CD14-positive monocyte (primary cell): Measurements from ENCODE around the gene CDC42EP2. TPM values are rescaled to one million over a fixed set of nuclear protein-coding genes. Genes with fewer than 3 reads are reported as not detected.

ENCODE experiments used
- DNase-seq, 3 donors: peaks; one replicate each; pipeline ENCODE4 v3.0.0-alpha.2; 2011 to 2022
- H2AFZ ChIP-seq: 2 replicates; pipeline ENCODE4 v1.6.0; 2012; ENCODE audit warnings: mild to moderate bottlenecking, low read depth, low read length, inconsistent platforms; ENCODE audit not compliant: insufficient read depth, poor library complexity, severe bottlenecking
- H3K27ac ChIP-seq, 2 donors: 1 replicate in 1 of 2; 2 replicates in 1 of 2; pipeline ENCODE4 v1.5.1; 2012 to 2013; ENCODE audit warnings: low read length in 2 of 2, control low read depth in 1 of 2, inconsistent platforms in 1 of 2, low read depth in 1 of 2, mild to moderate bottlenecking in 1 of 2
- H3K27me3 ChIP-seq, 2 donors: one replicate each; pipeline versions ENCODE4 v1.6.0 to v1.6.1; 2011 to 2013; ENCODE audit warnings: low read length in 2 of 2; ENCODE audit not compliant: control insufficient read depth in 2 of 2, insufficient read depth in 2 of 2
- H3K36me3 ChIP-seq, 2 donors: replicated peaks in 1 of 2; 1 replicate in 1 of 2; 2 replicates in 1 of 2; pipeline versions ENCODE4 v1.5.1 to v1.6.1; 2012 to 2013; ENCODE audit warnings: low read length in 2 of 2, control low read depth in 1 of 2, inconsistent platforms in 1 of 2, mild to moderate bottlenecking in 1 of 2; ENCODE audit not compliant: insufficient read depth in 2 of 2, control insufficient read depth in 1 of 2
- H3K4me1 ChIP-seq, 2 donors: 1 replicate in 1 of 2; 2 replicates in 1 of 2; pipeline versions ENCODE4 v1.5.1 to v1.6.1; 2012 to 2013; ENCODE audit warnings: low read length in 2 of 2, control low read depth in 1 of 2, inconsistent platforms in 1 of 2, mild to moderate bottlenecking in 1 of 2, moderate library complexity in 1 of 2; ENCODE audit not compliant: insufficient read depth in 2 of 2, control insufficient read depth in 1 of 2
- H3K4me2 ChIP-seq: replicated peaks from 2 replicates; pipeline ENCODE3; 2012; ENCODE audit warnings: low read length, moderate library complexity, mild to moderate bottlenecking; ENCODE audit not compliant: poor library complexity, severe bottlenecking; ENCODE audit errors: extremely low read depth
- H3K4me3 ChIP-seq, 3 experiments: fragments of 200-600 bp in 1 of 3; sonication (generic) in 1 of 3; replicated peaks in 1 of 3; 1 replicate in 2 of 3; 2 replicates in 1 of 3; pipeline ENCODE4 v1.5.1; 2011 to 2013; ENCODE audit warnings: low read length in 3 of 3, mild to moderate bottlenecking in 3 of 3, control low read depth in 2 of 3, low read depth in 2 of 3, inconsistent platforms in 1 of 3, moderate library complexity in 1 of 3
- H3K79me2 ChIP-seq: 2 replicates; pipeline ENCODE4 v1.6.0; 2012; ENCODE audit warnings: mild to moderate bottlenecking, control low read depth, inconsistent platforms, low read length, moderate library complexity; ENCODE audit not compliant: insufficient read depth
- H3K9ac ChIP-seq: 2 replicates; pipeline ENCODE4 v1.6.0; 2017; ENCODE audit warnings: low read length, mild to moderate bottlenecking; ENCODE audit not compliant: insufficient read depth, poor library complexity, severe bottlenecking
- H3K9me3 ChIP-seq, 2 donors: replicated peaks in 1 of 2; 1 replicate in 1 of 2; 2 replicates in 1 of 2; pipeline versions ENCODE4 v1.5.1 to v1.6.1; 2012 to 2013; ENCODE audit warnings: low read length in 2 of 2, control low read depth in 1 of 2; ENCODE audit not compliant: control insufficient read depth in 1 of 2, insufficient read depth in 1 of 2
- H4K20me1 ChIP-seq: 2 replicates; pipeline ENCODE4 v1.6.0; 2012; ENCODE audit warnings: mild to moderate bottlenecking, low read length, control low read depth, moderate library complexity; ENCODE audit not compliant: insufficient read depth
- H3K27ac Mint-ChIP-seq, 7 donors: one replicate each; pipeline ENCODE4 v1.8.0; 2020; ENCODE audit warnings: mild to moderate bottlenecking in 7 of 7, mixed read lengths in 7 of 7, moderate library complexity in 6 of 7, inconsistent platforms in 2 of 7
- H3K27me3 Mint-ChIP-seq, 3 donors: one replicate each; pipeline ENCODE4 v1.8.0; 2021 to 2022; ENCODE audit warnings: low read depth in 3 of 3, mild to moderate bottlenecking in 3 of 3, mixed read lengths in 3 of 3, moderate library complexity in 3 of 3, inconsistent platforms in 1 of 3
- H3K36me3 Mint-ChIP-seq, 2 donors: one replicate each; pipeline ENCODE4 v1.8.0; 2020; ENCODE audit warnings: mixed read lengths in 2 of 2, inconsistent platforms in 1 of 2, mild to moderate bottlenecking in 1 of 2
- H3K4me1 Mint-ChIP-seq: one replicate; pipeline ENCODE4 v1.8.0; 2020; ENCODE audit warnings: mild to moderate bottlenecking, mixed read lengths
- H3K4me3 Mint-ChIP-seq, 2 donors: one replicate each; pipeline ENCODE4 v1.8.0; 2020; ENCODE audit warnings: mild to moderate bottlenecking in 2 of 2, mixed read lengths in 2 of 2, moderate library complexity in 1 of 2
- H3K9me3 Mint-ChIP-seq, 7 donors: one replicate each; pipeline ENCODE4 v1.8.0; 2020 to 2022; ENCODE audit warnings: mixed read lengths in 7 of 7, mild to moderate bottlenecking in 6 of 7, moderate library complexity in 6 of 7, inconsistent platforms in 2 of 7
- CTCF ChIP-seq: fragments of 200-600 bp; IDR thresholded peaks from one replicate; pipeline ENCODE4 v1.8.0; 2022; ENCODE audit warnings: antibody characterized with exemption, mild to moderate bottlenecking
- WGBS: methylation state at CpG from one replicate; pipeline ENCODE4 v1.1.5; 2013; ENCODE audit warnings: missing lambda C conversion rate; ENCODE audit not compliant: insufficient coverage; 5-methylcytosine and 5-hydroxymethylcytosine counted together
- intact Hi-C, 2 donors: fragments of 100-400 bp; cut with micrococcal nuclease; formaldehyde crosslinking; loops; one replicate each; pipeline versions ENCODE4 v1.15.0 to v1.15.1; 2023
- polyA plus RNA-seq, 3 donors: library from polyadenylated mRNA; depleted of rRNA in 1 of 3; unstranded in 2 of 3; stranded (reverse) in 1 of 3; fragments of 300-500 nt in 2 of 3; fragments of >200 nt in 1 of 3; fragmentation: Illumina TruSeq in 2 of 3; gene quantifications; 1 replicate in 2 of 3; 2 replicates in 1 of 3; pipeline ENCODE4 v1.2.3, GENCODE V29; 2012 to 2021

The CDC42EP2 gene
- polyA plus RNA-seq, 3 donors = 5.4 to 15.6 (median 10.1) TPM

GRCh38 chr11:65320386-65321075 is 5.9 kb downstream of the CDC42EP2 start:
- no peak overlapping the region for H3K27ac Mint-ChIP-seq
- DNase-seq = no peak
- Histone ChIP-seq H3K79me2 (peaks cover 7% of the 10 kb centered on the region), H3K4me3 (no peak overlapping the region), H3K27ac (no peak overlapping the region), H3K4me1 (peaks cover 20 to 22% of the 10 kb centered on the region in 2 donors), H3K4me2 (no peak overlapping the region), H4K20me1 (peaks cover 83% of the 10 kb centered on the region), H2AFZ (no peak overlapping the region), H3K9ac (no peak overlapping the region), H3K27me3 (no peaks in the 10 kb centered on the region), H3K36me3 (peaks cover 22 to 24% of the 10 kb centered on the region in 2 donors), H3K9me3 (no peaks in the 10 kb centered on the region)
- intact Hi-C loops = no loop called here
- peaks cover 19% of the 10 kb centered on the region for H3K4me1 Mint-ChIP-seq
- peaks cover 0 to 3% (median 0%) of the 10 kb centered on the region in 7 donors for H3K9me3 Mint-ChIP-seq
- peaks cover 6 to 12% (median 9%) of the 10 kb centered on the region in 3 donors for H3K27me3 Mint-ChIP-seq
- peaks cover 25 to 26% of the 10 kb centered on the region in 2 donors for H3K36me3 Mint-ChIP-seq
- 91% methylated on average over 16 of the region's 22 CpGs for WGBS
- no peak for TF ChIP-seq CTCF
- H3K4me3 Mint-ChIP-seq = no peak overlapping the region

- Mint-ChIP-seq H3K27ac (no peak overlapping the region), H3K36me3 (peaks cover 25 to 26% of the 10 kb centered on the region in 2 donors), H3K9me3 (peaks cover 0 to 3% (median 0%) of the 10 kb centered on the region in 7 donors), H3K4me3 (no peak overlapping the region), H3K4me1 (peaks cover 14% of the 10 kb centered on the region), H3K27me3 (peaks cover 6 to 12% (median 11%) of the 10 kb centered on the region in 3 donors)
- no peak overlapping the region for H3K4me3 ChIP-seq
- H3K9ac ChIP-seq = no peak overlapping the region
- no peaks in the 10 kb centered on the region for H3K27me3 ChIP-seq
- H3K79me2 ChIP-seq = peaks cover 7% of the 10 kb centered on the region
- intact Hi-C loops = no loop called here
- peaks cover 14 to 17% of the 10 kb centered on the region in 2 donors for H3K4me1 ChIP-seq
- no peak for DNase-seq
- H4K20me1 ChIP-seq = peaks cover 77% of the 10 kb centered on the region
- no peak for TF ChIP-seq CTCF
- no peak overlapping the region for H3K27ac ChIP-seq
- 91% methylated on average over 5 of the region's 15 CpGs for WGBS
- no peak overlapping the region for H3K4me2 ChIP-seq
- H3K9me3 ChIP-seq = no peaks in the 10 kb centered on the region
- no peak overlapping the region for H2AFZ ChIP-seq
- peaks cover 22 to 24% of the 10 kb centered on the region in 2 donors for H3K36me3 ChIP-seq
Observed at GRCh38 chr11:65321076-65321475, 6.4 kb downstream of the CDC42EP2 start.
